ENCODE measurements around the gene DDX59.
"Not testable (repeated sequence)": the region's sequence is repeated elsewhere in the genome, so short reads cannot be mapped to it uniquely, and the experiment has no call there.

Gene DDX59

DNA sequence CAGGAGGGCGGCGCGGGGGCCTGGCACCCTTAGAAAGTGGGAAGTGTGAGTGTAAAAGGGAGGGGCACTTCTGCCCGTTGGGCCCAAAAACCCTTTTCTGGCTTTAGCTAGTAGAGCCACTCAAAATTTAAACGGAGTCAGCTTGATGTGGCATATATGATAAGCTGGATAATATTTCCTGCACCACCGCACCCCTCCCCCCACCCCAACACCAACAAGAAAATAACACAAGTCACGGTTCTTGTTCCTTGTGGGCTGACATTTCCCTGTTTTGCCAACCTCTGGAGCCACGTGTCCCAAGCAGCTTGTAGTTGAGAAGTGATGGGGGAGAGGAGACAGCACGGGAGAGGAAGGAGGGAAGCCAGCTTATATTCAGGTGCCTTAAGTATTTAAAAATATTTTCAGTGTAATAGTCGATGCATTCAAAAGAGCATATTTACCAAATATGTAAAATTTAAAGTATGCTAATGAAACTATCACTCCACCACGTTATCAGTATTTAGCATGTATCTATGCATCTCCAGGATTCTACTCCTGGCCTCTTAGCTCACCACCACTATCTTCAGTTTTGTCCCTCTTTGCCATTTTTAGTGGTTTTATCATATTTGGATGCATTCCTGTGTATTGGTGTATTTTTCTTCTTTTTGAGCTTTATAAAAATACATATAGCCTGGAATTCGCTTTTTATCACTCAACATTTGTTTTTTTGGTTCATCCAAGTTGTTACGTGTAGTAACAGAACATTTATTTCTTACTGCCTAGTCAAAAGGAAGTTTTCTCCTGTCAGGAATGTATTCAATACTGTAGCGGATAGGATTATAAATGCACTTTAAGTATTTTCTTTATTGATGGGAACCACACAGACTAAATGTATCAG, 773 bp upstream of the DDX59 start:
- peak; percentile 78 to 86 for DNase-seq

DNA sequence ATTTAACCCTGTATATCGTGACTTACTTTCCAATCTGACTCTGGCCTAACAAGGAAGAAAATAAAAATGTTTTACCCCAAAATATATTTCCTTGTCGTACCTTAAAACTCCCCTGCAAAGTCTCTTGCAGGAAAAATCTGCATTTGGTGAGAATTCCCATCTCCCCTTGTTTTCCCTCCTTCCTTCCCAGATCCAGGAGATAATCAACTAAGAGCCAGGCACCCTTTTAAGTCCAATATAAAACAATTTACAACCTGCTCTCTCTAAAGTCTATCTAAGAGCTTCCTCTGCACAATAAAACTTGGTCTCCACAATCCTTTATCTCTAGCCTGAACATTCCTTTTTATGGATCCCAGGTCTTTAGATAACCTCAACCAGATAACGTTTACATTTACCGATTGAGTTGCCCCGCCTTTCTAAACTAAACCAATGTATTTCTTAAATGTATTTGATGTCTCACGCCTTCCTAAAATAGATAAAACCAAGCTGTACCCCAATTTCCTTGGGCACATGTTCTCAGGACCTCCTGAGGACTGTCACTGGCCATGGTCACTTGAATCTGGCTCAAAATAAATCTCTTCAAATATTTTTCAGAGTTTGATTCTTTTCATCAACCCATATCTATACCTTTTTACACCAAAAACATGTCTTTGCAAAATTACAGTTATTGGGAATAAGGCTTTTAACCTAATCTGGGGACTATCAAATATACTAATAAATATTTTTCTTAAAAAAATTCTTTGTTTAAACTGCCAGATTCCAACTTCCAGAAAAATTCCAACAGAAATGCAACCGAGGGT, 993 bp downstream of the DDX59 start:
- DNase-seq: no peak

DNA sequence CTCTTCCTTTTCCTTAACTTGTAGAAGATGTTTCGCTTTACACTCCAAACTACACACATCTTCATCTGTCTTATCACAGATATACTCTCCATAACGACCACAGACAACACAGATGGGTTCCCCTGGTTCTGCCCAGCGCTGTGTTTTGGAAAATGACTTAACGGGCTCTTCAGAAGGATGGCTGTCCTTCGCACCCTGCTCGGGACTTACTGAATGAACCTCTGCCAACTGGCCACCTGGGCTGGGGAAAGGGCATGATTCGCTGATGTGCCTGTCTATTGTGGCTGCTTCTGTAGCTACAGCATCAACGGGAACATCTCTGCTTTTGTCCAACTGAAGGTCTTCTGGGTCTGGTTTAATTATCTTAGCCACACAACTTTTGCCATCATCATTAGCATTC, 3.4 kb downstream of the DDX59 start:
- DNase-seq: no peak

DNA sequence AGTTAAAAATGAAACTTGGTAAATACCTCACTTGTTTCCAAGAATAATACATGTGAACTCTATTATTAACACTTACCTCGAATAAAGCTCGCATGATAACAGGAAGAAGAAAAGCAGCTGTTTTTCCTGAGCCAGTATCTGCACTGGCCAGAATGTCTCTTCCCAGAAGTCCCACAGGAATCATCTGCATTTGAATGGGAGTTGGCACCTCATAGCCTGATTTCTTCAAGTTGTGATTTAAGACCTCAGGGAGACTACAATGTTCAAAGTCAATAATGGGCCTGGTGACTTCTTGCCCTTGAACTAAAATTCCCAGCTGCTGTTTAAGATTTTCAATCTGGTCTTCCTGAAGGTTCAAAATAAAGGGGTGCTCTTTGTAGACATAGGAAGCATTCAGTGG, 3.8 kb downstream of the DDX59 start:
- no peak for DNase-seq

DNA sequence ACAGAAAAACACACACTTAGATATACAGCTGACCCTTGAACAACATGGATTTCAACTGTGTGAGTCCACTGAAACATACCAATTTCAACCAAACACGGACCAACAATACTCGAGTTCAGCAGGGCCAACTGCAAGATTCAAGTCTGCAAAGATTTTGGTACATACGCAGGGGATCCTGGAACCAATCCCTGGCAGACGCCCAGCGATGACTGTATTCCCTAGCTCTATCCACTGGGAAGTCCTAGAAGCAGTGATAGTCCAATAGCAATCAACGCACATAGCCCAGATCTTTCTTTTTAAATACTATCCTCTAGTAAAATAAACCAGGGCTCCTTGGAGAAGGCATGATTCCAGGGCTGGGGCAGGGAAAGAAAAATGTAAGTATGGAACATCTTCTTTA, 9.0 kb downstream of the DDX59 start:
- no peak for DNase-seq

DNA sequence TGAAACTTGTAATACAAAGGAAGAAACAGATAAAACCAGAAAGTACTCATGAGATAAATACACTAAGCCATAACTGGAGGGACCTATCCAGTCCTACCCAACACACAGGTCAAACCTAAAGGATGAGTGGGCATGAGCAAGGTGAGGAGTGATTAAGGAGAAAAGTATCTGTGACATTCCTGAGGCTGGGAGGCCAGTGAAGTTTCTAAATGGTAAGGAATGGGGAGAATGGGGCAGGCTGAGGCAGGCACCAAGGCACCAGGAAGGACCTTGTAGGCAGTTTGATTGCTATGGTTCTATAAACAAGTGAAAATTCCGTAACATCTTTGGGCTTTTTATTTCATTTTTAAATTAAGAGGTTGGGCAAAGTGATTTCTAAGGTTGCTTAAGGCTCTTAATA, 10.4 kb downstream of the DDX59 start:
- no peak for DNase-seq

DNA sequence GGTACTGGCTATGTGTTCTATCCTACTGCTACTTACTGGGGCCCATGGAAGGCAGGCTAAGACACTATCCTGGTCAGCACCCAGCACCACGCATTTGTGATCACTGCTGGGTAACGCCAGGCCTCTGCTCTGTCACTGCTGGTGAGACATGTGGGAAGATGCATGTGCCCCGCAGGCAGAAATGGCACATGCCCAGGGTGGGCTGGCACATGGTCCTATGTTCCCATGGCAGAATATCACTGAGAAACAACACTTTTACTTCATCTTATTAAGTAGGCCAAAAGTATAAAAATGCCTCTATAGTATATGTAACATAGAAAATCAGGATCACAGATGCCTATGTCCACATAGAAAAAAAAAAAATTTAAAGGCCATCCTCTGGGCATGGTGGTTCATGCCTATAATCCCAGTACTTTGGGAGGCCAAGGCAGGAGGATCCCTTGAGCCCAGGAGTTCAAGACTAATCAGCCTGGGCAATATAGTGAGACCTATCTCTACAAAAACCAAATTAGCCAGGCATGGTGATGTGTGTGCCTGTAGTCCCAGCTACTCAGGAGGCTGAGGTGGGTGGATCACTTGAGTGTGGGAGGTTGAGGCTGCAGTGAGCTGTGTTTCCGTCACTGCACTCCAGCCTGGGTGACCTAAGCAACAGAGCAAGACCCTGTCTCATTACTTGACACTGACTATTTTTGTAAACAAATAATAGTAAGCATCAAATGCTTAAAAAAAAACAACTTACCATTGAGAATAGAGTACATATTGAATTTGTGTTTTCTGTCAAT, 11.5 kb downstream of the DDX59 start:
- no peak for DNase-seq

DNA sequence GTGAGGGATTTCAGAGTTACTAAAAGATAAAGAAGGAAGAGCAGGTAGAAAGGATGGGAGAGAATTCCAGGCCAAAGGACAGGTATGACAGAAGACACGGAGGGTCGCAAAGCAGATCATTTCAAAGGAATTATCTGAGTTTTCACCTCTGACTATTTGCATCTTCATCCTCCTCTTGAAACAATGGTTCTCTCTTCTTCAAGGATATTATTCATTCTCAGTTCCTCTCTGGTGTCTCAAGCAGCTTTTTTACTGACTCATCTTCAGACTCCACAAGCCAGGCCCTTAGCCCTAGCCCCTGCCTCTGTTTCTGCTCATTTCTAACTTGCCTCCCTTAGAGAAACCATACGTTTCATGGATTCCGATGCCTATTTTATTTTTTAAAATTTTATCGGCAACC, 15.0 kb downstream of the DDX59 start:
- no peak for DNase-seq

DNA sequence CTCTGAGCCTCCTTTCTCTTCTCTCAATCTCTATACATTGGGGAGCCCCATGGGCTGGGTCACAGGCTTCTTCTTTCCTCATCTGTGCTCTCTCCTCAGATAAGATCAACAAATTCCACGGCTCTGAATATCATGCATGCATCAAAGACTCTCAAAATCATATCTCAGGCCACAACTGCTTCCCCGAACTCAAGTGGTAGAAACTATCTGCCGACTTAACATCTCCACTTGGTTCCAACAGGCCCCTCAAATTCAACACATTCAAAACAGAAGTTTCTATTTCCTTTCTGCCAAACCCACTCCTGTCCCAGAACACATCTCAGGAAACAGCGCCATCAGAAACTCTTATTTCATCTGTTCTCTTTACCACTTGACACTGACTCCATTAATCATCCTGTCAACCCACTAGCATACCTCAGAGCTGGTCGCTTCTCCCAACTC, 16.7 kb downstream of the DDX59 start:
- no peak for DNase-seq

DNA sequence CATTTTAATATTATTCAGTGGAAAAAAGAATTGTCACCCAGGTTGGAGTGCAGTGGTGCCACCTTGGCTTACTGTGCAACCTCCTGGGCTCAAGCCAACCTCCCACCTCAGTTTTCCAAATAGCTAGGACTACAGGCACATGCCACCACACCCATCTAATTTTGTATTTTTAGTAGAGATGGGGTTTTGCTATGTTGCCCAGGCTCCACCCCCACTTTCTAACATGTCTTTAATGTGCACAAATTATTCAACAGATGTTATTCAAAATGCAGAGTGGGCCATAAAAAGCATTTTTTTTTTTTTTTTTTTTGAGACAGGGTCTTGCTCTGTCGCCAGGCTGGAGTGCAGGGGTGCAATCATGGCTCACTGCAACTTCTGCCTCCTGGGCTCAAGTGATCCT, 17.3 kb downstream of the DDX59 start:
- no peak for DNase-seq

DNA sequence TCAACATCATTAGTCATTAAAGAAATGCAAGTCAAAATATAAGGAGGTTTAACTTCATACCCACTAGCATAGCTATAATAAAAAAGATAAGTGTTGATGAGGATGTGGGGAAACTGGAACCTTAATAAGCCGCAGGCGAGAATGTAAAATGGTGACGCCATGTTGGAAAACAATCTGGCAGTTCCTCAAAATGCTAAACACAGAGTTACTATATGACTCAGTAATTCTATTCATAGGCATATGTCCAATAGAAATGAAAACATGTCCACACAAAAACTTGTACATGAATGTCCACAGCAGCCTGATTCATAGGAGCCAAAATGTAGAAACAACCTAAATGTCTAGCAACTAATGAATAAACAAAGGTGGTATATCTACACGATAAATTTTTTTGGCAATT, 23.2 kb downstream of the DDX59 start:
- DNase-seq: no peak

DNA sequence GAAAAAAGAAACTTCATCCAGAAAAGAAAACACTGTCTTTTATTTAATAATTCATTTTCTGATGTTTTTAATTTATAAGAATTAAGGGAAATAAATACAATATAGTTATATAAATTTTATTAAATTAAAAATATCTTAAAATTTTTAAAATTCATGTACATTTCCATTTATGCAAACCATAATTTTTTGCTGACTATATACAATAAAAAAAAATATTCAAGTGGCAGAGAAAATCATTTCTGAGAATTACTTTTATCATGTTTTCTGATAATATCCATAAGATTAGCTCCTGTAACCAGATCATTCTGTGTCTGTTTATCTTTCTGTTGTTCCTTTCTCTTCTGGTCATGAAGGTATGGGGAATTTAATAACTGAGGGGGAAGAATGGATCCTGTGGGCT, 25.7 kb downstream of the DDX59 start:
- no peak for DNase-seq

DNA sequence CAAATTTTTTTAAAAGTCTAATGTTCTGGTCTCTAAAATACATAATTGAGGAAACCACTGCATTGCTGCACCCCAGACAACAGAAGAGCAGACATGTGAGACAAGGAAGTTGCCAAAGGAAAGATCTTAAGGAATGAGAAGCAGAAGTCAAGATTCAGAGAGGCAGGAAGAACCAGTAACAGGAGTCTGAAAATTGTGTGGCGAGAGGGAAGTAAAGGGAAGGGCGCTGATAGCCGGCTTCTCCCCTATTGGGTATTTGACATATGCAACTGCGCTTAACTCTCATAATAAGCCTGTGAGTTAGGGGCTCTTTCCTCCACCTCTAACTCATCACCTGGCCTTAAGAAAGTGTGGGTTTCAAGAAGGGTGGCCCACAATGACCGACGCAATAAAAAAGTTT, 27.2 kb downstream of the DDX59 start:
- DNase-seq: peak; percentile 89

DNA sequence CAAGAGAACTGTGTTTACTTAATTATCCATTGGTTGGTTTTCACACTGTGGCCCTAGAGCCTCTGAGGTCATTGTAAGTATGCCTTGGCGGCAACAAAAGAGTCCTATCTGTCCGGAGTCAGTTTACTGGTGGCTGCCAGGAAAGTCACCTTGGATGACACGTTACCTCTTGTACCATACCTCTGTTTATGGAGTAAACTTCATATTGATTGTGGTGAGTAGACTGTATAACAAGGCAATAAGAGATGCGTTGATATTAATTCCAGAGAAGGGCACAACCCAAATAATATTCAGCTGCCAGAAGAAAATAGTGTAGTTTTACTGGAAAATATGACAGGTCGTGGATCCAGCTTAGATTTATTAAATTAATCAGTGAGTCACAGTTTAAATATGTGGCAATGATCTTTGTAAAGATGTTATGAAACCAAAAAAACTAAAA, 28.7 kb downstream of the DDX59 start:
- DNase-seq: no peak

DNA sequence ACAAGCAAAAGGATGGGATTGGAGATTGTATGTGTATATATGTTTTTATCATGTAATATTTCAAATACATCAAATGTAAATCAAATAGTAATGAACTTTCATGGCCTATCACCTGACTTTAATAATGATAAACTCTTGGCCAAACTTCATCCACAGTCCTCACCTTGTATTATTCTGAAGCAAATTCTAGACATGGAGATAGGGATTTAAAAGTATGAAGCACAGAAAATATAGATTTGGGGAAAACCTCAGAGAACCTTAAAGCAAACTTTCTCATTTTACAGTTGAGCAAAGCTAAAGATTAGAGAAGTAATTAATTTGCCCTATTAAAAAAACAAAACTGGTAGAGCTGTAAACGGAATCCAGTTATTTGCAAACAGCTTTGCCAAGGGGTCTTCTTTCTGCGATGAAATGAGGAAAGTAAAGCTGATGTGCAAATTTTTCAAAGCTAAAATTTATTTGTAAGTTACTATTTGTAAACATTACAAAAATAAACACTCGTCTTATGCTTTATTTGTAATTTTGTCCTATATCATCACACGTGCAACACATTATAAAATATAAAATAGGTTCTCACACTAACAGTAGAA, 29.2 kb downstream of the DDX59 start:
- no peak for DNase-seq

DNA sequence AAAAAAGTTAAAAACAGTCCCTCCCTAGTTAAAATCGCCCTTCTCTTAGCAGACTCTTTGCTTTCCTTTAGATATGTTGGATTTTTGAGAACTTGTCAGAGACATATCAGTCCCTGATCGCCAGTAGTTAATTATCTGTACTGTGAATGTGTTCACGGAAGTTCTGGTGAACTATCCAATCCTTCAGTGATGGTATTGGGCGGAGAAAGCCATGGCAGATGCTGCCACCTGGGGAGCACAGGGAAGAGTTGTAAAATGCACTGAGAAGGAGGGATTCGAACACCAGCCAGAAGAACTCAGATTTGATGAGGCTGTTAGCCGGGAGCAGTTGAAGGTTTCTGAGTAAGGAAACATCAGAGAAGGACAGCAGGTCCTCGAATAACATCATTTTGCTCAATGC, 31.6 kb downstream of the DDX59 start:
- no peak for DNase-seq

DNA sequence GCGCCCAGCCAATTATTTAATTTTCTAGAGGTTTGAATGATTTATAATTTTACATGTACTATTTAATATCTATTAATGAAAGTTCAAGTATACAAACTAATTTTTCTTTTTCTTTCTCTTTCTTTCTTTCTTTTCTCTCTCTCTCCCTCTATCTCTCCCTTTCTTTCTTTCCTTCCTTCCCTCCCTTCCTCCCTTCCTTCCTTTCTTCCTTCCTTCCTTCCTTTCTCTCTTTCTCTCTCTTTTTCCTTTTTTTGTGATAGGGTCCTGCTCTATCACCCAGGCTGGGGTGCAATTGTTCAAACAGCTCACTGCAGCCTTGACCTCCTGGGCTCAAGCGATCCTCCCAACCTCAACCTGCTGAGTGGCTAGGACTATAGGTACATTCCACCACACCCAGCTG, 33.0 kb downstream of the DDX59 start:
- DNase-seq: no peak

DNA sequence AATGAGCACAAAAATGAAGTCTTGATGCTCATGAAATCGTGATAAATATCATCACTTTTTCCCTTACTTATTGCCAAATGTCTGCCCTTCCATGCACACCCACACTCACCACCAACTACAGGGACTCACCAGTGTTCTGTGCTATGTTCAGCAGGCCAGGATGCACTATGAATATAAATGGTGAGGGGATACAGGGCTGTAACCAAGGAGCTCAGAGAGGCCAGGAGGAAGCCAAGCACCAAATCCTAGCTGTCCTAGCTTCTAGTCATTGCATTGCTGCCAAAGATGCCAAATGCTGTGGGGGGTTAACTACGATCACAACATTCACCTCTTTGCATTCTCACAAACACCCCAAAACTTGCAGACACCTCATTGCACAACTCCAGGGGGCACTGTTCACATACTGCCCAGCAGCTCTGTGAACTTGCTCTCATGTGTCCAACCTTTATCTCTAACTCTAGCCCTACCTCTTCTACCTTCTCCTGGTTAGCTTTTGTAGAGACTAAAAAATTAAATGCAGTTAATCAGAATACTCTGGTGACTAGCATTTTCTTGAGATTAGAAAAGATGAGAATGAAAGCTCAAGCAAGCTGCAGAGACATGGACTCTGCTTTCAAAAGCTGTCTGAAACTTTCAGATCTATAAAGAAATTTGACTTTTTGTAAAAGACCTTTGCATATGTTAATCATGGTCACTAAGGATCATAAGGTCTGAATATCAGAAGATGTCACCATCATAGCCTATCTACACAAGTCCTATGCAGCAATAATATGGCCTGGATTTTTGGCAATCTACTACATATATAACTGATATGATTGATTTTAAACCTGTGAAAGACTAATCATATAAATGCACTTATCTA, 35.2 kb downstream of the DDX59 start:
- no peak for DNase-seq

DNA sequence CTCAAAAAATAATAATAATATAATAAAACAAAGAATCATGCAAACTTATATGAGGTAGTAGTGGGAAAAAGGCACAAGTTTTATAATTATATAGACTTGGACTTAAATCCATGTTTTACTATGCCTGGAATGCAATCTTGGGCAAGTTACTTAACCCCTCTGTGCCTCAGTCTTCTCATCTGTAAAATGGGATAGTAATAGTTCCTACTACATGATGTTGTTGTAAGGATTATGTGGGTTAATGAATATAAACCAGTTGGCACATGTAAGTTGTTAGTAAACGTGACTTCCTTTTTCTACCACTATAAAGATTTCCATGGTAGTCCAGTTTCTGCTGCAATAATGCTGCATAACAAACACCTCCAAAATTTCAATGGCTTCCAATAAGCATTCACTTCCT, 38.3 kb downstream of the DDX59 start:
- DNase-seq: no peak

DNA sequence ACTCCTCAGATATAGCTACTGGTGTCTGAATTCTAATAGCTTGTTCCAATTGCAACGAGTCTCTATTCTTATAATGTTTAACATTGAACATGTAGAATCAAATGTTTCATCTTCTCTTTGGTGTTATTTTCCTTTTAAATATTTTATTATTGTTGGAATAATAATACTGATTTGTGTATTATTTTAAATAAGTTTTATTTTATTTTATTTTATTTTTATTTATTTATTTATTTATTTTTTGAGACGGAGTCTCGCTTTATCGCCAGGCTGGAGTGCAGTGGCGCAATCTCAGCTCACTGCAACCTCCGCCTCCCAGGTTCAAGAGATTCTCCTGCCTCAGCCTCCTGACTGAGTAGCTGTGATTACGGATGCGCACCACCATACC, 39.2 kb downstream of the DDX59 start:
- not testable (repeated sequence) for DNase-seq

DNA sequence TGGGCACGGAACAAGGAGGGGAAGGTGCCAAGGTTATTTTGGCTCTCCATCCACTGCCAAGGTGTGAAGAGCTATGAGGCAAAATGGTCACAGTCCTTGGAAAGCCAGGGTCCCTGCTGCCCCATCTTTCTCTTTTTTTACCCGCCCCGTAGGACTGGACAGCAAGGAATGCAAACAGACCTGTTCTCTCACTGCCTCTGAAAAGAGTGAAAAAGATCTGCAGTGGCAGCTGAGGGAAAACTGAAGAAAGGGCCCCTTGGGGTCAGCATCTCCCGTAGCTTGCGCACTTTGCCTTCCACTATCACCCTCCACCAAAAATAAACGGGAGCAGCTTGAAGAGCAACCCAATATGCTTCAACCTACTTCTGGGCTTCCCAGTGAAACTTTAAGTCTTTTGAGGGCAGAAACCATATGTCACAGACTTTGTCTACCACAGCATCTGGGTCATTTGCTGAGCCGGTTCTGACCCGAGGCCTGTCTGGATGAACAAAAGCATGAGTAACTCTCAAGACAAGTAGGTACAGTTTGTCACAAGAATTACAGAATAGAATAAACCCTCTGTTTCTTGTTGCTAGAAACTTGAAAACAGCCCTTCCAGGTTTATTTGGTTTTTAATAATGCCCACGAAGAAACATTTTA, 39.7 kb downstream of the DDX59 start:
- no peak for DNase-seq
